T-helper 17 cell (primary cell): Measurements from ENCODE around the gene EFCAB12. TPM values are rescaled to one million over a fixed set of nuclear protein-coding genes. Genes with fewer than 3 reads are reported as not detected.
"Not testable (repeated sequence)": the region's sequence is repeated elsewhere in the genome, so short reads cannot be mapped to it uniquely, and the experiment has no call there.

Experiments used
- ATAC-seq: fragments of 150-1000 bp; cut with Tn5 transposase; 2 replicates; pipeline ENCODE4 v1.10.0; 2021; ENCODE audit warnings: mild to moderate bottlenecking, moderate library complexity
- DNase-seq, 3 donors: peaks; one replicate each; pipeline versions ENCODE4 v3.0.0 to v3.0.0-alpha.2; 2020 to 2021
- H3K9me3 ChIP-seq: one replicate; pipeline ENCODE4 v1.7.0; 2013; ENCODE audit warnings: low read length, mild to moderate bottlenecking; ENCODE audit not compliant: control insufficient read depth, poor library complexity, severe bottlenecking
- H3K27ac Mint-ChIP-seq: one replicate; pipeline ENCODE4 v1.8.0; 2022; ENCODE audit warnings: mild to moderate bottlenecking, moderate library complexity, mixed read lengths
- H3K27me3 Mint-ChIP-seq: one replicate; pipeline ENCODE4 v1.8.0; 2022; ENCODE audit warnings: mixed read lengths
- H3K36me3 Mint-ChIP-seq: one replicate; pipeline ENCODE4 v1.8.0; 2022; ENCODE audit warnings: low read depth, mixed read lengths
- H3K4me1 Mint-ChIP-seq: one replicate; pipeline ENCODE4 v1.8.0; 2022; ENCODE audit warnings: mild to moderate bottlenecking, mixed read lengths
- H3K4me3 Mint-ChIP-seq: one replicate; pipeline ENCODE4 v1.8.0; 2022; ENCODE audit warnings: mild to moderate bottlenecking, moderate library complexity, mixed read lengths
- total RNA-seq, 4 donors: library from RNA in 2 of 4; stranded (reverse) in 2 of 4; gene quantifications; one replicate each; pipeline ENCODE4 v1.2.3 and lab custom pipeline; 2022 to 2026

EFCAB12 gene
- total RNA-seq, 2 donors from 2014 or later = 2.3 to 5.2 TPM

DNA sequence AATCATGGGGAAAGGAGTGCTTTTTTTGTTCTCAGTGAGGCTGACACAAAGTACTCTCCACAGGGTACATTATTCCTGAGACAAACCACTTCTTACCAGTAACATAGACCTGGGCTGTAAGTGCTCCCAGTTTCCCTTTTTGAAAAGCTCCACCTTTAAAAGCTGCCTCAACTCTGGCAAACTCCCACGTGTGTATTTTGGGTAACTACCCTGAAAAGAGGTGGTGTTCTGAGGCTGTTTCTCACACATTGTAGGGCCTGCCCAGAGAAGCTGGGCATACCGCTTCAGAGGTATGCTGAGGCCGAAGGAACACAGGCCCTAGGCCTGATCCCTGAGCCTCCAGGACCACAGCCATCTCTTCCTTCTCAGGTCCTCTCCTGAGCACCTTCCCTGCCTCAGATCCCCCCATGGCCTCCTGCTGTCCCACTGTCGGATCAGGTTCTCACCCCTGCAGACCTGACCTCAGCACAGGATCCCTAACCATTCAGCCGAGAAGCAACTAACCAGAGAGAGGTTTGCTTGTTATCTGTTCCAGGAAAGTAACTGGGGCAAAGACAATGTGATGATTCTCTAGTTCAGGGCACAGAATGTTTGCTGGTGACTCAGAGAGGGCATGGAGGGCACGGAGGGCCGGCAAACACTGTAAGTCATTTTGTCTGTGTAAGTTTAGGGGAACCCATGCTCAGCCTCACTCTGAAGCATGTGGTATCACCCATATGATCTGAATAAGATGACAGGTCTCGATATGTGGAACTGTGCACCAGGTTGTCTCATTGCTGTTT is 36.1 kb downstream of the EFCAB12 start:
- H3K27ac Mint-ChIP-seq, DNase-seq, ATAC-seq, H3K9me3 ChIP-seq, H3K36me3 Mint-ChIP-seq, H3K4me3 Mint-ChIP-seq, H3K27me3 Mint-ChIP-seq: not testable (repeated sequence)
- peaks cover 18% of the 10 kb centered on the region for H3K4me1 Mint-ChIP-seq

DNA sequence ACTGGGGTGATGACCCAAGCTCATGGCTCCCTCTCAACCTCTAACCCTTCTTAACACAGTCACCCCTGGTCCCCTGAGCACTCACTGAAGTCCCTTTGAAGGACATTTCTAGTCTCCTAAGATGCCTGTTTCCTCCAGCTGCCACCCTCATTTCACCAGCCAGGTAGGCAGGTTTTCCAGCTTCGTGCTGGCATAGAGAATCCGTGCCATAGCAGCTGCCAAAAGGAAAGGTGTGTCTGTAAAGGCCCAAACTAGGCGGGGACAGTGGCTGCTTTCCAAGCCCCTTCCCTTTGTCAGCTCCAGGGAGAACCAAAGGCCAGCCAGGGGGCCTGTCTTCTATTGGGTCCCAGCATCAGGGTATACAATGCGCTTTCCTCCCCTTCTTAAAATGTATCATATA is 36.9 kb downstream of the EFCAB12 start:
- H3K9me3 ChIP-seq, H3K36me3 Mint-ChIP-seq, H3K27ac Mint-ChIP-seq, ATAC-seq, H3K4me3 Mint-ChIP-seq, DNase-seq, H3K27me3 Mint-ChIP-seq: not testable (repeated sequence)
- H3K4me1 Mint-ChIP-seq = peaks cover 14% of the 10 kb centered on the region

GRCh38 chr3:129389572-129389937 is 38.9 kb downstream of the EFCAB12 start:
- ATAC-seq = no peak
- DNase-seq = no peak
- Mint-ChIP-seq H3K36me3 (peaks cover 5% of the 10 kb centered on the region), H3K4me1 (peaks cover 1% of the 10 kb centered on the region), H3K27ac (no peak overlapping the region), H3K27me3 (no peaks in the 10 kb centered on the region), H3K4me3 (no peak overlapping the region)
- no peaks in the 10 kb centered on the region for H3K9me3 ChIP-seq

GRCh38 chr3:129388791-129389571 is 39.5 kb downstream of the EFCAB12 start:
- H3K4me1 Mint-ChIP-seq, H3K36me3 Mint-ChIP-seq, H3K27me3 Mint-ChIP-seq, DNase-seq, H3K9me3 ChIP-seq, H3K4me3 Mint-ChIP-seq, H3K27ac Mint-ChIP-seq, ATAC-seq: not testable (repeated sequence)

DNA sequence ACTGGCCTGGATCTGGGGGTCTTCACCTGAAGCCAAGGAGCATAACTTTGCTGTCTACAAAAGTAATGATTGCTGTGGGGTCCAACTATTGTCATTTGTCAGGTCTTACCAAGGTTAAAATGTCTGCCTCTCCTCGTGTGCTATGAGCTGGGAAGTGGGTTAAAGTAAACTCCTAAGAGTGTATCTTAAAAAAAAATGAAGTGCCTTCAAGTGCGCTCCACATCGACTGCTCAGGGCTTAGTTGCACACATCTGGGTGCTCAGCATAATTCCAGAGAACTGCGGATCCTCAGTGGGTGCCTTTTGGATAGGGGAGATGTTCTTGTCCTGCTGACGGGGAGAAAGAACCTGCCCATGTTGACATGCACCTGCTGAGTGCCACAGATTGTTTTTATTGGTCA is 40.9 kb downstream of the EFCAB12 start:
- Mint-ChIP-seq H3K27ac (peak overlapping the region; percentile 8), H3K36me3 (peaks cover 3% of the 10 kb centered on the region), H3K27me3 (no peaks in the 10 kb centered on the region), H3K4me3 (no peak overlapping the region), H3K4me1 (peaks cover 2% of the 10 kb centered on the region)
- H3K9me3 ChIP-seq = no peaks in the 10 kb centered on the region
- ATAC-seq (no peak), DNase-seq (no peak)

DNA sequence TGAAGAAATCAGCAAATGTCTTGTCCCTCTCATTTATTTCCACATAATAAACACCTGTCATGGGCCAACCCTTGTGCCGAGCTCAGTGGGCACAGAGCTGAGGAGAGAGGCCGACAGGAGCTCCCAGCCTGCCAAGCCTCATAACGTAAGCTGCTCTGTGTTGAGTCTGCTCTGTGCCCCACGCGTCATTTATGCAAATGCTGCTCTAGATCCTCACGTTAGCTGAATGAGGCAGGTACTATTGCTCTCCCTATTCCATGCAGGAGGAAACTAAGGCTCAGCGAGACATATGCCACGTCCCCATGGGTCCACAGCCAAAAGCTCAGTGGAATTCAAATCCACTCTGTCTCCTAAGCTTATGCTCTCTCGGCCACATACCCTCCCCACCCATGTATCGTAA is 41.5 kb downstream of the EFCAB12 start:
- peaks cover 3% of the 10 kb centered on the region for H3K36me3 Mint-ChIP-seq
- no peaks in the 10 kb centered on the region for H3K9me3 ChIP-seq
- H3K4me1 Mint-ChIP-seq = peaks cover 2% of the 10 kb centered on the region
- H3K27ac Mint-ChIP-seq = no peak overlapping the region
- ATAC-seq (no peak), DNase-seq (no peak)
- H3K4me3 Mint-ChIP-seq = no peak overlapping the region
- no peaks in the 10 kb centered on the region for H3K27me3 Mint-ChIP-seq

DNA sequence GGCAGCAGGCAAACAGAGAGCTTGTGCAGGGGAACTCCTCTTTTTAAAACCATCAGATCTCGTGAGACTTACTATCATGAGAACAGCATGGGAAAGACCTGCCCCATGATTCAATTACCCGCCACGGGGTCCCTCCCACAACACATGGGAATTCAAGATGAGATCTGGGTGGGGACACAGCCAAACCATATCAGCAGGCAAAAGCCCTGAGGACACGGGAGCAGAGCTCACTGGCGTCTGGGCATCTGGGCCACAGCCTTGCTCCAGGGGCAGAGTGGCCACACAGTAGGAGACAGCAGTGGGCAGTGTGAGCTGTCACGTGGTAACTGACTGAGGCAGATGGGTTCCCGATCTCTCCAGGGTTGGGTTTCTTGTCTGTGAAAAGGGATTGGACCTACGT is 42.9 kb downstream of the EFCAB12 start:
- H3K4me1 Mint-ChIP-seq, H3K27me3 Mint-ChIP-seq, H3K4me3 Mint-ChIP-seq, DNase-seq, H3K36me3 Mint-ChIP-seq, ATAC-seq, H3K9me3 ChIP-seq, H3K27ac Mint-ChIP-seq: not testable (repeated sequence)

GRCh38 chr3:129384594-129385323 is 43.7 kb downstream of the EFCAB12 start:
- Mint-ChIP-seq H3K27me3 (no peaks in the 10 kb centered on the region), H3K36me3 (no peaks in the 10 kb centered on the region), H3K4me1 (peaks cover 2% of the 10 kb centered on the region), H3K27ac (no peak overlapping the region), H3K4me3 (no peak overlapping the region)
- no peaks in the 10 kb centered on the region for H3K9me3 ChIP-seq
- ATAC-seq (no peak), DNase-seq (no peak)

DNA sequence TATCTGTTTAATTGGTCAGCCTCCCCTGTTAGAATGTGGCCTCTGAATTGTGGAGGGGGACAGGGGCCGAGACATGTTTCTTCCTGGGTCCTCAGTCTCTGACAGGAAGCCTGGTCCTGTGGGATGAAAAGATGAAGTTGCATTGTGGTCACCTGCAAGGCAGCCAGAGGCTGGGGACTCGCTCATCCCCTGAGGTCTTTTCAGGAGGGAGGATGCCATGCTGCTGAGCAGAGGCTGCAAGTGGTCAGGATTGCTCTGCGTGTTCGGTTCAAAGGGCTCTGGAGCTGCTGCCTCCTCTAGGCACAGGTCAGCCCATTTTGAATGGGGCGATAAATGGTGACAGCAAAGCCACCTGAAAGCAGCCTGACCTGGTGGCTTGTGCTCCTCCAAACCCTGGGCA is 44.3 kb downstream of the EFCAB12 start:
- DNase-seq, H3K9me3 ChIP-seq, H3K4me1 Mint-ChIP-seq, H3K27me3 Mint-ChIP-seq, H3K27ac Mint-ChIP-seq, H3K36me3 Mint-ChIP-seq, H3K4me3 Mint-ChIP-seq, ATAC-seq: not testable (repeated sequence)

- Mint-ChIP-seq H3K27me3 (no peaks in the 10 kb centered on the region), H3K27ac (no peak overlapping the region), H3K36me3 (no peaks in the 10 kb centered on the region), H3K4me3 (no peak overlapping the region), H3K4me1 (peaks cover 2% of the 10 kb centered on the region)
- H3K9me3 ChIP-seq = no peaks in the 10 kb centered on the region
- DNase-seq (peak in 1 of 3 donors; percentile 27), ATAC-seq (peak; percentile 91)
Observed at GRCh38 chr3:129383292-129383860, 45.1 kb downstream of the EFCAB12 start.

DNA sequence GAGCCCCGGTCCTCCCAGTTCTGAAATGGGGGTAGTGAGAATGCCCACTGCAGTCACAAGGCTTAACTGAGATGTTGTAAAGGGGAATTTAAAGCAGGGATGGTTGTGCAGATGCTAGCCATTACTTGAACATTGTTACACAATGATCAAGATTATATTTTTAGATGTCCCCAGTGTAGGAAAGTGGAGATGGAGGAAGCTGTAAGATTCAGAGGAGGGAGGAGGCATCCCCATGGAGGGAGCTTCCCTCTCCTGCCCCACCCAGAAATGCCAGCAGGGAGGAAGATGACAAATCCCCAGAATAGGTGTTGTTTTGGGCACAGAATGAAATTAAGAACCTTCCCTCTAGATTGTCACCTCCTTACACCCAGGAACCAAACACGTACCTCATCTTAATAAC is 46.1 kb downstream of the EFCAB12 start:
- Mint-ChIP-seq H3K27me3 (no peaks in the 10 kb centered on the region), H3K4me1 (peaks cover 2% of the 10 kb centered on the region), H3K27ac (no peak overlapping the region), H3K36me3 (no peaks in the 10 kb centered on the region), H3K4me3 (no peak overlapping the region)
- DNase-seq = no peak
- H3K9me3 ChIP-seq = no peaks in the 10 kb centered on the region
- ATAC-seq = no peak

DNA sequence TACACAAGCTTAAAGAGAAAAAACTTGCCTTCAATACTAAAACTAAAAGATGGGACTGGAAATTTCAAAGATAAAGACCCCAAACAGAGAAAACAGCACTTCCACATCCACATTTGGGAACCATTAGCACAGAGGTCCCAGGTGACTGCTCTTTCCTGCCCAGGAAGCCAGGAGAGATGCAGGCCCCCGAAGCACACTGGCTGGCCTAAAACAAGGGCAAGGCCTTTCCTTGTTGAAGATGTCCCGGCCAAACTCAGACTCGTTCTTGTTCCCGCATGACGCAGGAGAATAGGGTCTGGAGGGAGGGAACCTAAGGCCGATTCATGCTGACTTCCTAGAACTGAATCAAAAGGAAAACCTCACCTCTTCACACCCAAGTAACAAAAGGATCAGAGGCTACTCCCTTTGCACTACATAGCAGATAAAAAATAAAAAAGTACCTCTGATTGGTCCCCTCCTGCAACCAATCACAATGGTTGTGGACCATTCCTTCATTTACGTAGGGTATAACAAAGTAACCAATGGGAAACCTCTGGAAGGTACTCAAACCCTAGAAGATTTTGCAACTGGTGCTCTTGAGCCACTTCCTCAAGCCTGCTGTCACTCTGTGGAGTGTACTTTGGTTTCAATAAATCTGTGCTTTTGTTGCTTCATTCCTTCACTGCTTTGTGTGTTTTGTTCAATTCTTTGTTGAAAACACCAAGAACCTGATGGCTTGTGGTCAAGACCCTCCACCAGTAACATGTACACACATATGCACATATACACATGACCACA is 48.7 kb downstream of the EFCAB12 start:
- Mint-ChIP-seq H3K36me3 (no peaks in the 10 kb centered on the region), H3K4me3 (no peak overlapping the region), H3K27ac (no peak overlapping the region), H3K4me1 (peaks cover 2% of the 10 kb centered on the region), H3K27me3 (no peaks in the 10 kb centered on the region)
- DNase-seq (no peak), ATAC-seq (no peak)
- no peaks in the 10 kb centered on the region for H3K9me3 ChIP-seq
